PFSK-1 (cell line): ENCODE data around the gene KIF12.

Source experiments
- POLR2AphosphoS5 ChIP-seq: IDR thresholded peaks from 2 replicates; pipeline ENCODE4 v1.6.1; 2012; ENCODE audit warnings: low read depth, mild to moderate bottlenecking, control low read depth, low read length, moderate library complexity
- SIN3A ChIP-seq: IDR thresholded peaks from 2 replicates; pipeline ENCODE4 v1.6.1; 2012; ENCODE audit warnings: mild to moderate bottlenecking, low read length, moderate library complexity, borderline replicate concordance; ENCODE audit not compliant: insufficient read depth

- TF ChIP-seq SIN3A (no peak), POLR2AphosphoS5 (no peak)
Observed at GRCh38 chr9:114093761-114094505, 5.2 kb downstream of the KIF12 start.
